ENCODE measurements around the gene ZCCHC24. TPM values are rescaled to one million over a fixed set of nuclear protein-coding genes. Genes with fewer than 3 reads are reported as not detected.

ZCCHC24 gene
- total RNA-seq, 4 donors from 2014 or later, result 100 to 156 (median 120) TPM

- Histone ChIP-seq H3K4me1 (no peaks in the 10 kb centered on the region), H3K36me3 (no peaks in the 10 kb centered on the region), H3K4me3 (no peak overlapping the region), H3K27me3 (no peaks in the 10 kb centered on the region), H3K9me3 (no peaks in the 10 kb centered on the region), H3K27ac (replicated peaks in 1 of 4) (no peak overlapping the region)
- intact Hi-C loops (cut with DNase I), result no loop called here
- WGBS, result 33% methylated on average over 11 of the region's 13 CpGs
- TF ChIP-seq EP300 (IDR thresholded peaks at IDR 0.05) (no peak), CTCF (IDR thresholded peaks at IDR 0.05) (no peak), POLR2A (IDR thresholded peaks at IDR 0.05; ENCODE audit: low read depth) (no peak), POLR2AphosphoS5 (IDR thresholded peaks at IDR 0.05) (no peak)
- no peak for DNase-seq (ENCODE audit: extremely low spot score)
Observed at GRCh38 chr10:79405221-79405994, 40.0 kb downstream of the ZCCHC24 start.

DNA sequence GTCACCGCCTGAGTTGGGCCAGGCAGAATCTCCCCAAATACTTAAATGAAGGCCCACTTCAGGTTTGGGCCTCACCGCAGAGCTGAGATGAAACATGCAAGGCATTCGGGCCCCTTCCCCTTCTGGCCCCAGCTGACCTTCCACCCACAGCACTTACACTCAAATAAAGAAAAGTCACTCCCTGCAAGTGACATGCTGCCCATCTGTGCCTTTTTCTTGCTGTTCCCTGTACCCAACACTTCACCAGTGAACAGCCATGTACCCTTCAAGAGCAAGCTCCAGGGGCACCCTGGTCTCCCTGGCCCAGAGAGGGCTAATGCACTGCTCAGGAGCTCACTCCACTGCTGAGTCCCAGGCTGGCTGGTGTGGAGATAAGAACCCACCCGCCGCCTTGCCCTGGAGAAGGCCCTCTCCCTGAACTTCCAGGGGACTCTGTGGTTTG is 40.7 kb downstream of the ZCCHC24 start:
- Histone ChIP-seq H3K4me1 (no peaks in the 10 kb centered on the region), H3K27ac (replicated peaks in 1 of 4) (no peak overlapping the region), H3K4me3 (peak overlapping the region in 1 of 4 donors; percentile 28), H3K9me3 (no peaks in the 10 kb centered on the region), H3K27me3 (no peaks in the 10 kb centered on the region), H3K36me3 (no peaks in the 10 kb centered on the region)
- intact Hi-C loops (cut with DNase I), result loop anchor here (5.0 kb wide), 1 partner anchor 38 kb away; no protein-coding TSS in a partner anchor
- TF ChIP-seq POLR2AphosphoS5 (IDR thresholded peaks at IDR 0.05), result no peak
- no peak for TF ChIP-seq POLR2A (IDR thresholded peaks at IDR 0.05; ENCODE audit: low read depth)
- TF ChIP-seq EP300 (IDR thresholded peaks at IDR 0.05), result no peak
- TF ChIP-seq CTCF (IDR thresholded peaks at IDR 0.05), result no peak
- 68% methylated on average over 4 of the region's 5 CpGs for WGBS
- DNase-seq (ENCODE audit: extremely low spot score), result no peak

DNA sequence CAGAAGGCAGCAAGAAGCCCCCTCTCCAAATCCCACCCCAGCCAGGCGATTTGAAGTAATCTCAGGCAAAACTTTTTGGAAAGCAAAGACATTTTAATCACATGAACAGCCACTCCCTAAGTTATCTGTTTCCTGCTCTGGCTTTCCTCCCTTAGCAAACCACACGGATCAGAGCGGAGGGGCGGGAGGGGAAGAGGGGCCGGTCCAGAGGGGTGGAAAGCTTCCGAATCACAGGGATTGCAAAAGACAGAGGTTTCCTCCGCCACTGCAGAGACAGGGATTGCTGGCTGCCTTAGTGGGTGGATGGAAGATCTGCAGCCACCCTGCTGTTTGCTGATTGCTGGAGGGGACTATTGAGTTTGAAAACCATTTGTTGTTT is 41.2 kb downstream of the ZCCHC24 start:
- Histone ChIP-seq H3K36me3 (no peaks in the 10 kb centered on the region), H3K27me3 (no peaks in the 10 kb centered on the region), H3K4me3 (peak overlapping the region in 3 of 4 donors; percentile 9 to 38 (median 28)), H3K9me3 (no peaks in the 10 kb centered on the region), H3K27ac (replicated peaks in 1 of 4) (no peak overlapping the region), H3K4me1 (no peaks in the 10 kb centered on the region)
- no peak for DNase-seq (ENCODE audit: extremely low spot score)
- intact Hi-C loops (cut with DNase I), result loop anchor here (5.0 kb wide), 1 partner anchor 38 kb away; no protein-coding TSS in a partner anchor
- WGBS, result 21% methylated on average over 7 of the region's 7 CpGs
- TF ChIP-seq CTCF (IDR thresholded peaks at IDR 0.05), result no peak
- TF ChIP-seq POLR2AphosphoS5 (IDR thresholded peaks at IDR 0.05), result peak; percentile 58 to 60
- TF ChIP-seq POLR2A (IDR thresholded peaks at IDR 0.05; ENCODE audit: low read depth), result no peak
- no peak for TF ChIP-seq EP300 (IDR thresholded peaks at IDR 0.05)

- Histone ChIP-seq H3K4me1 (no peaks in the 10 kb centered on the region), H3K27ac (replicated peaks in 1 of 4) (no peak overlapping the region)
Observed at GRCh38 chr10:79403441-79404230, 41.8 kb downstream of the ZCCHC24 start.

DNA sequence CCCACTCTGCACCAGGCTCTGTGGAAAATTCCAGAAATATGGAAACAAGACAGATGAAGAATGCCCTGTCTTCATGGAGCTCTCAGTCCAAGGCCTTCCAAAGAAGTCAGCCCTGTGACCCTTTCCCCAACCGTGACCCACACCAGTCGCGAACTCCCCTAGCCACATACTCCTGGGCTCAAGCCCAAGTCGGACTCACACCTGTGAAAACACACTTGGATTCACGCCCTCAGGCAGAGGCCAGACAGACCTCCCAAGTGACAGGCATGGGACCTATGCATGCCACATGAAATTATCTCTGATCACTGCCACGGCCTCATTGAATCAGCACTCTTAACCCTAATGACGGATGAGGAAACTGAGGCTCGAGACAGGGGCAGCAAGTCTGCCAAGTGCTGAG is 42.5 kb downstream of the ZCCHC24 start:
- Histone ChIP-seq H3K4me3 (peak overlapping the region in 2 of 4 donors; percentile 17 to 28), H3K27ac (replicated peaks in 1 of 4) (no peak overlapping the region), H3K36me3 (peaks cover 0 to 4% (median 0%) of the 10 kb centered on the region in 4 donors), H3K4me1 (no peaks in the 10 kb centered on the region), H3K27me3 (no peaks in the 10 kb centered on the region), H3K9me3 (no peaks in the 10 kb centered on the region)
- intact Hi-C loops (cut with DNase I), result loop anchor here (5.0 kb wide), 1 partner anchor 39 kb away; no protein-coding TSS in a partner anchor
- no peak for TF ChIP-seq POLR2AphosphoS5 (IDR thresholded peaks at IDR 0.05)
- TF ChIP-seq EP300 (IDR thresholded peaks at IDR 0.05), result no peak
- no peak for TF ChIP-seq CTCF (IDR thresholded peaks at IDR 0.05)
- no peak for TF ChIP-seq POLR2A (IDR thresholded peaks at IDR 0.05; ENCODE audit: low read depth)
- no peak for DNase-seq (ENCODE audit: extremely low spot score)
- WGBS, result 54% methylated on average over 8 of the region's 8 CpGs

More at GRCh38 chr10:79403441-79404230, 41.8 kb downstream of the ZCCHC24 start:
- WGBS, result 46% methylated on average over 19 of the region's 23 CpGs
- Histone ChIP-seq H3K27me3 (no peaks in the 10 kb centered on the region), H3K9me3 (no peaks in the 10 kb centered on the region), H3K36me3 (no peaks in the 10 kb centered on the region), H3K4me3 (peak overlapping the region in 3 of 4 donors; percentile 9 to 38 (median 28))
- no peak for DNase-seq (ENCODE audit: extremely low spot score)
- TF ChIP-seq POLR2AphosphoS5 (IDR thresholded peaks at IDR 0.05) (peak in 1 of 2 donors; percentile 13), EP300 (IDR thresholded peaks at IDR 0.05) (no peak)
- intact Hi-C loops (cut with DNase I), result loop anchor here (5.0 kb wide), 1 partner anchor 39 kb away; no protein-coding TSS in a partner anchor

Measured in esophagus muscularis mucosa (tissue), 4 donors.